H1 (cell line): ENCODE results near the gene PCCA. TPM values are rescaled to one million over a fixed set of nuclear protein-coding genes. Genes with fewer than 3 reads are reported as not detected.

Experiments
- CTCF ChIA-PET: fragments of 300-600 bp; sonication (Branson Sonifier 250); formaldehyde crosslinking; loops from one replicate; lab custom pipeline; 2021; ENCODE audit not compliant: partially characterized antibody; lab: Charles Lee
- POLR2A ChIA-PET: fragments of 300-600 bp; sonication (Branson Sonifier 250); formaldehyde crosslinking; loops from one replicate; lab custom pipeline; 2021; ENCODE audit warnings: inconsistent platforms; ENCODE audit not compliant: partially characterized antibody; lab: Charles Lee
- DNase-seq, 2 experiments: peaks; one replicate each; pipeline versions ENCODE4 v3.0.0 to v3.0.0-alpha.2; 2010 to 2022; ENCODE audit warnings: low spot score in 2 of 2, low read depth in 1 of 2, mixed read lengths in 1 of 2
- FAIRE-seq: peaks from 2 replicates; lab custom pipeline; 2011; peaks lifted over from hg19 to GRCh38; lab: Jason Lieb, UNC
- H2AFZ ChIP-seq: 2 replicates; pipeline ENCODE4 v1.8.1; 2012; ENCODE audit warnings: low read length, inconsistent platforms
- H2AK5ac ChIP-seq: 2 replicates; pipeline ENCODE4 v1.6.1; 2013; ENCODE audit warnings: low read depth, low read length
- H2BK120ac ChIP-seq: replicated peaks from 2 replicates; pipeline ENCODE3; 2013; ENCODE audit warnings: low read depth, low read length, inconsistent platforms
- H2BK12ac ChIP-seq: 2 replicates; pipeline ENCODE4 v1.6.1; 2013; ENCODE audit warnings: low read depth, low read length
- H2BK15ac ChIP-seq: 2 replicates; pipeline ENCODE4 v1.6.1; 2013; ENCODE audit warnings: low read length
- H2BK20ac ChIP-seq: 2 replicates; pipeline ENCODE4 v1.6.1; 2013; ENCODE audit warnings: low read length
- H2BK5ac ChIP-seq: 2 replicates; pipeline ENCODE4 v1.6.1; 2013; ENCODE audit warnings: low read depth, low read length
- H3K14ac ChIP-seq: 2 replicates; pipeline ENCODE4 v1.6.1; 2013; ENCODE audit warnings: inconsistent platforms; ENCODE audit not compliant: insufficient read length
- H3K18ac ChIP-seq: 2 replicates; pipeline ENCODE4 v1.6.1; 2013; ENCODE audit warnings: low read length; ENCODE audit errors: extremely low read depth
- H3K23ac ChIP-seq: 2 replicates; pipeline ENCODE4 v1.6.1; 2013; ENCODE audit warnings: inconsistent platforms; ENCODE audit not compliant: insufficient read length
- H3K23me2 ChIP-seq: 2 replicates; pipeline ENCODE4 v1.6.1; 2013; ENCODE audit warnings: low read depth, low read length
- H3K27ac ChIP-seq: 2 replicates; pipeline ENCODE4 v1.6.1; 2011; ENCODE audit warnings: low read depth, low read length, inconsistent platforms
- H3K27me3 ChIP-seq, 4 experiments: replicated peaks in 1 of 4; 1 replicate in 1 of 4; 2 replicates in 3 of 4; pipeline versions ENCODE4 v1.6.1 to v1.8.1; 2011 to 2013; ENCODE audit warnings: low read length in 3 of 4, mild to moderate bottlenecking in 3 of 4, inconsistent platforms in 2 of 4, mixed read lengths in 2 of 4, moderate library complexity in 1 of 4; ENCODE audit not compliant: control insufficient read depth in 3 of 4, insufficient read depth in 3 of 4; ENCODE audit errors: extremely low read depth in 1 of 4
- H3K36me3 ChIP-seq, 4 experiments: 2 replicates each; pipeline versions ENCODE4 v1.6.1 to v1.8.1; 2011 to 2013; ENCODE audit warnings: mild to moderate bottlenecking in 4 of 4, low read length in 3 of 4, moderate library complexity in 2 of 4, control low read depth in 1 of 4, inconsistent platforms in 1 of 4; ENCODE audit not compliant: insufficient read depth in 4 of 4, control insufficient read depth in 2 of 4
- H3K4ac ChIP-seq: replicated peaks from 2 replicates; pipeline ENCODE3; 2013; ENCODE audit warnings: low read length, low read depth, mixed read lengths, inconsistent platforms; ENCODE audit not compliant: insufficient read length
- H3K4me1 ChIP-seq, 4 experiments: replicated peaks in 1 of 4; 1 replicate in 1 of 4; 2 replicates in 3 of 4; pipeline versions ENCODE4 v1.6.1 to v1.8.1; 2011 to 2013; ENCODE audit warnings: low read length in 3 of 4, inconsistent platforms in 2 of 4, mixed read lengths in 1 of 4; ENCODE audit not compliant: insufficient read depth in 4 of 4, control insufficient read depth in 3 of 4
- H3K4me2 ChIP-seq, 2 experiments: 2 replicates each; pipeline versions ENCODE4 v1.6.1 to v1.8.1; 2011 to 2013; ENCODE audit warnings: low read depth in 2 of 2, low read length in 2 of 2, control low read depth in 1 of 2, inconsistent platforms in 1 of 2, mild to moderate bottlenecking in 1 of 2; ENCODE audit not compliant: insufficient read depth in 1 of 2
- H3K4me3 ChIP-seq, 4 experiments: fragments of 200-600, 300-600 bp in 1 of 4; sonication (generic), shearing (Covaris generic), sonication (Bioruptor Twin) in 1 of 4; 2 replicates each; pipeline versions ENCODE4 v1.5.1 to v1.8.1; 2011 to 2016; ENCODE audit warnings: low read length in 4 of 4, low read depth in 3 of 4, control low read depth in 2 of 4, inconsistent platforms in 2 of 4, mild to moderate bottlenecking in 2 of 4, mixed read lengths in 1 of 4, moderate library complexity in 1 of 4; ENCODE audit not compliant: insufficient read depth in 2 of 4; ENCODE audit errors: extremely low read depth in 1 of 4
- H3K56ac ChIP-seq: replicated peaks from 2 replicates; pipeline ENCODE3; 2013; ENCODE audit warnings: low read depth, mild to moderate bottlenecking, mixed read lengths, low read length, inconsistent platforms; ENCODE audit not compliant: insufficient read length
- H3K79me1 ChIP-seq: 2 replicates; pipeline ENCODE4 v1.6.1; 2013; ENCODE audit warnings: low read depth, low read length, control low read depth
- H3K79me2 ChIP-seq, 2 experiments: 2 replicates each; pipeline versions ENCODE4 v1.6.1 to v1.8.1; 2012 to 2013; ENCODE audit warnings: low read length in 2 of 2, mild to moderate bottlenecking in 2 of 2, inconsistent platforms in 1 of 2; ENCODE audit not compliant: insufficient read depth in 2 of 2, control insufficient read depth in 1 of 2
- H3K9ac ChIP-seq, 4 experiments: replicated peaks in 1 of 4; 1 replicate in 1 of 4; 2 replicates in 3 of 4; pipeline versions ENCODE4 v1.6.1 to v1.8.1; 2011 to 2013; ENCODE audit warnings: low read depth in 3 of 4, low read length in 3 of 4, control low read depth in 2 of 4, mild to moderate bottlenecking in 2 of 4, moderate library complexity in 2 of 4, inconsistent platforms in 1 of 4; ENCODE audit errors: extremely low read depth in 1 of 4
- H3K9me3 ChIP-seq, 2 experiments: 2 replicates each; pipeline versions ENCODE4 v1.6.1 to v1.8.1; 2012 to 2013; ENCODE audit warnings: mild to moderate bottlenecking in 2 of 2, moderate library complexity in 2 of 2, control low read depth in 1 of 2, inconsistent platforms in 1 of 2, low read depth in 1 of 2, low read length in 1 of 2, mixed read lengths in 1 of 2; ENCODE audit not compliant: insufficient read depth in 2 of 2
- H4K20me1 ChIP-seq, 2 experiments: replicated peaks in 1 of 2; 2 replicates each; pipeline versions ENCODE3 to v1.8.1; 2011 to 2013; ENCODE audit warnings: inconsistent platforms in 2 of 2, low read length in 2 of 2, mild to moderate bottlenecking in 1 of 2; ENCODE audit not compliant: insufficient read depth in 2 of 2, control insufficient read depth in 1 of 2
- H4K5ac ChIP-seq: 2 replicates; pipeline ENCODE4 v1.6.1; 2013; ENCODE audit warnings: low read length, low read depth, mixed read lengths, inconsistent platforms; ENCODE audit not compliant: insufficient read length
- H4K8ac ChIP-seq: 2 replicates; pipeline ENCODE4 v1.8.0; 2013; ENCODE audit warnings: mild to moderate bottlenecking, moderate library complexity, low read length, inconsistent platforms; ENCODE audit not compliant: insufficient read depth; ENCODE audit errors: extremely low read depth
- H4K91ac ChIP-seq: replicated peaks from 2 replicates; pipeline ENCODE3; 2013; ENCODE audit warnings: low read length, mixed read lengths, inconsistent platforms; ENCODE audit not compliant: insufficient read length
- ASH2L ChIP-seq: fragments of 200-600, 300-600 bp; sonication (generic); IDR thresholded peaks from one replicate; pipeline ENCODE4 v1.7.1; 2017; ENCODE audit warnings: low read length
- BACH1 ChIP-seq: IDR thresholded peaks from 2 replicates; pipeline ENCODE4 v1.6.1; 2012; ENCODE audit warnings: low read length, improper control_type of control experiment
- BRCA1 ChIP-seq: IDR thresholded peaks from 2 replicates; pipeline ENCODE4 v1.6.1; 2012; ENCODE audit warnings: low read depth, low read length, improper control_type of control experiment
- CHD1 ChIP-seq: IDR thresholded peaks from 2 replicates; pipeline ENCODE4 v1.6.1; 2012; ENCODE audit warnings: low read depth, low read length, improper control_type of control experiment
- EGR1 ChIP-seq: IDR thresholded peaks from 2 replicates; pipeline ENCODE4 v1.6.1; 2011; ENCODE audit warnings: low read depth, low read length, borderline replicate concordance
- GABPA ChIP-seq: IDR thresholded peaks from 2 replicates; pipeline ENCODE4 v1.6.1; 2011; ENCODE audit warnings: mild to moderate bottlenecking, low read length, moderate library complexity, borderline replicate concordance; ENCODE audit not compliant: insufficient read depth
- KDM5A ChIP-seq: fragments of 200-600 bp; IDR thresholded peaks from 2 replicates; pipeline ENCODE4 v1.7.1; 2012; ENCODE audit warnings: mild to moderate bottlenecking, low read length, inconsistent platforms, mixed read lengths
- MAFK ChIP-seq: IDR thresholded peaks from 2 replicates; pipeline ENCODE4 v1.6.1; 2012; ENCODE audit warnings: low read depth, mild to moderate bottlenecking, improper control_type of control experiment, low read length
- PHF8 ChIP-seq: fragments of 200-600 bp; sonication (generic); conservative IDR thresholded peaks from 2 replicates; pipeline ENCODE4 v1.7.1; 2012; ENCODE audit warnings: low read depth, mild to moderate bottlenecking, inconsistent platforms, low read length, moderate library complexity
- SIRT6 ChIP-seq: IDR thresholded peaks from one replicate; pipeline ENCODE4 v1.7.1; 2012; ENCODE audit warnings: low read length, inconsistent platforms
- SIX5 ChIP-seq: IDR thresholded peaks from 2 replicates; pipeline ENCODE4 v1.6.1; 2011; ENCODE audit warnings: mild to moderate bottlenecking, low read depth, low read length
- SP1 ChIP-seq: IDR thresholded peaks from 2 replicates; pipeline ENCODE4 v1.6.1; 2011; ENCODE audit warnings: low read depth, low read length
- SUZ12 ChIP-seq: fragments of 200-600 bp; sonication (generic); IDR thresholded peaks from 2 replicates; pipeline ENCODE4 v1.6.1; 2012; ENCODE audit warnings: mild to moderate bottlenecking, inconsistent platforms, low read length, moderate library complexity, mixed read lengths
- YY1 ChIP-seq: IDR thresholded peaks from 2 replicates; pipeline ENCODE4 v1.6.1; 2011; ENCODE audit warnings: low read depth, mild to moderate bottlenecking, low read length
- WGBS, 2 experiments: shearing (Covaris generic) in 1 of 2; methylation state at CpG; one replicate each; pipeline versions ENCODE4 v1.1.6 to v1.1.7; 2013 to 2015; ENCODE audit warnings: low lambda C conversion rate in 2 of 2, mixed read lengths in 2 of 2, inconsistent platforms in 1 of 2, low coverage in 1 of 2, missing lambda C conversion rate in 1 of 2; ENCODE audit not compliant: insufficient replicate concordance in 2 of 2, insufficient coverage in 1 of 2, insufficient read length in 1 of 2; ENCODE audit errors: extremely low coverage in 1 of 2, missing lambda C conversion rate in 1 of 2; 5-methylcytosine and 5-hydroxymethylcytosine counted together
- polyA plus RNA-seq, 7 experiments: library from polyadenylated mRNA; depleted of rRNA in 3 of 7; stranded (reverse) in 5 of 7; unstranded in 2 of 7; fragments of >200 nt in 5 of 7; fragments of 200-250 nt in 2 of 7; gene quantifications; 1 replicate in 5 of 7; 2 replicates in 1 of 7; 4 replicates in 1 of 7; pipeline versions ENCODE4 v1.2.1 to v1.2.3, GENCODE V29; 2011 to 2013; ENCODE audit warnings: missing spikeins in 2 of 7, mixed read lengths in 2 of 7
- total RNA-seq: library from RNA; stranded (reverse); fragmentation: NEBNext Ultra II Directional; extraction: Animal tissue kit (Norgen Biotek cat#: 25700); gene quantifications from 2 replicates; pipeline ENCODE4 v1.2.1, GENCODE V29; 2021
- TF ChIP-seq, protein P1 (sequence below): IDR thresholded peaks from 2 replicates; pipeline ENCODE4 v1.6.1; 2011; ENCODE audit warnings: low read depth, mild to moderate bottlenecking, low read length; ENCODE audit not compliant: insufficient read depth

PCCA gene
- total and polyA plus RNA-seq, 2 of the 8 experiments (the other 6 are each of a cell fraction or from before 2014, with no cell fraction given), result 18.4 to 49.8 TPM

DNA sequence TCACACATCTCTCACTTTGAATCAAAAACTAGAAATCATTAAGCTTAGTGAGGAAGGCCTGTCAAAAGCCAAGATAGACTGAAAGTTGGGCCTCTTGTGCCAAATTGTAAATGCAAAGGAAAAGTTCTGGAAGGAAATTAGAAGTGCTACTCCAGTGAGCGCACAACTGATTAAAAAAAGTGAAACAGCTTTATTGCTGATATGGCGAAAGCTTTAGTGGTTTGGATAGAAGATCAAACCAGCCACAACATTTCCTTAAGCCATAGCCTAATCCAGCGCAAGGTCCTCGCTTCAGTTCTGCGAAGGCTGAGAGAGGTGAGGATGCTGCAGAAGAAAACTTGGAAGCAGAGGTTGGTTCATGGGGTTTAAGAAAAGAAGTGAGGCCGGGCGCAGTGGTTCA is 7.6 kb downstream of the PCCA start:
- no peak overlapping the region for H3K9ac ChIP-seq
- TF ChIP-seq, protein P1, sequence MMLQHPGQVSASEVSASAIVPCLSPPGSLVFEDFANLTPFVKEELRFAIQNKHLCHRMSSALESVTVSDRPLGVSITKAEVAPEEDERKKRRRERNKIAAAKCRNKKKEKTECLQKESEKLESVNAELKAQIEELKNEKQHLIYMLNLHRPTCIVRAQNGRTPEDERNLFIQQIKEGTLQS, result no peak
- TF ChIP-seq SIX5 (no peak), SUZ12 (no peak), BRCA1 (no peak), SIRT6 (no peak), KDM5A (no peak), MAFK (no peak), SP1 (no peak), BACH1 (no peak), CHD1 (no peak), YY1 (no peak), GABPA (no peak), ASH2L (no peak), EGR1 (no peak), PHF8 (no peak)
- TF ChIP-seq, all 59 proteins: peak for 0
- no peak overlapping the region for H3K56ac ChIP-seq
- H3K27ac ChIP-seq, result no peak overlapping the region
- no peak overlapping the region for H2BK12ac ChIP-seq
- H3K23ac ChIP-seq, result no peak overlapping the region
- H3K79me2 ChIP-seq, result peaks cover 20 to 92% of the 10 kb centered on the region in 2 experiments
- H2BK15ac ChIP-seq, result no peak overlapping the region
- H3K23me2 ChIP-seq, result no peaks in the 10 kb centered on the region
- no peak overlapping the region for H4K91ac ChIP-seq
- no peak overlapping the region for H3K4me3 ChIP-seq
- FAIRE-seq (no peak), DNase-seq (no peak)
- peaks cover 0 to 6% of the 10 kb centered on the region in 2 experiments for H4K20me1 ChIP-seq
- no peaks in the 10 kb centered on the region for H3K27me3 ChIP-seq
- no peak overlapping the region for H2AFZ ChIP-seq
- H3K18ac ChIP-seq, result no peak overlapping the region
- H3K36me3 ChIP-seq, result no peaks in the 10 kb centered on the region; a peak in 2 of 8 replicates
- POLR2A ChIA-PET, result no interaction called here
- no peak overlapping the region for H2BK5ac ChIP-seq
- no peaks in the 10 kb centered on the region; the same call in none of the 2 replicates for H3K79me1 ChIP-seq
- H3K14ac ChIP-seq, result no peak overlapping the region
- H3K4me1 ChIP-seq, result no peaks in the 10 kb centered on the region
- no peak overlapping the region for H4K8ac ChIP-seq
- CTCF ChIA-PET, result interaction anchor here (0.6 kb wide), 1 partner anchor 263 kb away, joined by 3 read pairs; no protein-coding TSS in a partner anchor
- H3K9me3 ChIP-seq, result no peaks in the 10 kb centered on the region
- no peak overlapping the region for H3K4me2 ChIP-seq
- 91% methylated on average over 7 of the region's 7 CpGs; no CpG with 5 or more reads in 1 of the 2 experiments for WGBS, 2 experiments
- no peak overlapping the region for H2BK120ac ChIP-seq
- no peak overlapping the region for H3K4ac ChIP-seq
- no peak overlapping the region for H2BK20ac ChIP-seq
- H2AK5ac ChIP-seq, result no peak overlapping the region
- H4K5ac ChIP-seq, result no peak overlapping the region
